NOMO-1 treated with DMSO at 0.1 percent for 48 hours (cell line): Measurements from ENCODE around the gene PCSK1.

Experiments
- DNase-seq: peaks from one replicate; lab custom pipeline; 2025; ENCODE audit not compliant: unreplicated experiment; lab: John Stamatoyannopoulos, UW

Gene PCSK1

GRCh38 chr5:96433066-96433447, at the start of gene PCSK1:
TSS of gene PCSK1 (minus strand) at chr5:96433248. CDS start at chr5:96433042, 206 bp downstream.
- no peak for DNase-seq

DNA sequence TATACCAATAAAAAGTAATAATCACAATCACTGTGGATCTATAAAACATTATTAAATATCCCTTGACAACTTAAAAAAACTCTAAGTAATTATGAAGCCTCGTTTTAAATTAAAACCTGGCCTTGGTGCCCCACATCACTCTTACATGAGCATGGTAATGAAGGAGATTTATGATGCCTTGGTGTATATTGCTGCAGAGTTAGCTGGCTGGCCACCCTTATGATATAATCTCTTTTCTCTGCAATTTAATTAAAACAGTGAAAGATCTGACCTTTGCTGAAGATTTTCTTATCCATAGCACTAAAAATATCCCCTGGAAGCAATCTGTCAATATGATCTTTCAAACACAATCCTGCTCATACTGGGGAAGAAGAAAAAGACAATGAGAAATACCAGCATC, 48.8 kb upstream of the PCSK1 start:
- DNase-seq: no peak

DNA sequence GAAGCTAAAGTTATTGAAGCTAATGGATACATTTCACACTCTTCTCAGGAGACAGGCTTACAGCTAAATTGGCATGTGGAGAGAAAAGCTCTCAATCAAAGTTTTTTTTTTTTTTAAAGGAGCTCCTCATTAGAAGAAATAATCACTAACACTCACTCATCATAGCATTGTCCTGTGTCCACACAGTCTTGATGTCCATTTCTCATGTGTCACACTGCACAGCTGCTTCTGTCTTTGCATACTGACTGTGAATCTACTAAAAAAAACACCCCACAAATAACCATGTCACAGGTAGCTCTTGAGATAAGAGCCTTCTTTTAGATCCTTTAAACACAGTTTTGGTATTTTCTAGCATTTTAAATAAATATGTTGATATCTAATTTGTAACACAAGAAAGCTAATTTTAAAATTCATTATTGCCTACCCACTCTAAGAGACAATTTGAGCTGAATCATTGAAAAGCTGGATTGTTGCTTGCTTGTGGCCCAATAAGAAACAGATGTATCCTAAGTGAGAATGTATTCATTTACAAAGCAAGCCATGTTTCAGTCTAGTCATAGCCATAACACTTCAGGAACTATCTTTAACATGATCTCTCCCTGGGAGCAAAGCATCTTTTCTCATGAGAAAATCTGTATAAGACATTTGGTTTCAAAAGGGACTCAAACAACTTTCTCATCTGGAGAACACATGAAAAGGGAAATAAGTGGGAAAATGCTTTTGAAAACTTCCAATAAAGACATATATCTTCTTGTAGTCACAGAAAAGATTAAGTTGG, 48.1 kb upstream of the PCSK1 start:
- DNase-seq: no peak

- no peak for DNase-seq
Observed at GRCh38 chr5:96478983-96479382, 45.9 kb upstream of the PCSK1 start.

GRCh38 chr5:96476654-96477053, 43.6 kb upstream of the PCSK1 start:
- no peak for DNase-seq

- DNase-seq: no peak
Observed at GRCh38 chr5:96474073-96474472, 41.0 kb upstream of the PCSK1 start.

GRCh38 chr5:96473155-96473554, 40.1 kb upstream of the PCSK1 start:
- no peak for DNase-seq

GRCh38 chr5:96470785-96471184, 37.7 kb upstream of the PCSK1 start:
- DNase-seq: no peak

GRCh38 chr5:96468956-96469355, 35.9 kb upstream of the PCSK1 start:
- no peak for DNase-seq

DNA sequence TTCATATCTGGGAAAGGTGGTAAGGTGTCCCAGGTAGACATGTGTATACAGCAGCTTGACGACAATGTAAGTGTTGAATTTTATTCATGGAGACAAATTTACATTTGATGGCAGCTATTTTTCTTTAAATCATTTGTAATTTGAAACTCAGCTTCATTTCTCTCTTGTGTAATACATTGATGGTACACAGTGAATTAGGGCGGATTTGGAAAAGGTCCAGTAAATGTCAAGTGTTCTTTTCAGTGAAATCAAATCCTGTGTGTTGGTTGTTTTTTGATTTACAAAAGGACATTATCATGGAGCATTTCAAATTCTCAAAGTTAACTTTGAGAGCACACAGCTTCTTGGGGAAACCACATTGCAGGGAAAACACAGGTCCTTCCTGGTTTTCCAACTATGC, 30.0 kb upstream of the PCSK1 start:
- DNase-seq: no peak

- no peak for DNase-seq
Observed at GRCh38 chr5:96459313-96460121, 26.5 kb upstream of the PCSK1 start.

- no peak for DNase-seq
Observed at GRCh38 chr5:96458176-96458575, 25.1 kb upstream of the PCSK1 start.

DNA sequence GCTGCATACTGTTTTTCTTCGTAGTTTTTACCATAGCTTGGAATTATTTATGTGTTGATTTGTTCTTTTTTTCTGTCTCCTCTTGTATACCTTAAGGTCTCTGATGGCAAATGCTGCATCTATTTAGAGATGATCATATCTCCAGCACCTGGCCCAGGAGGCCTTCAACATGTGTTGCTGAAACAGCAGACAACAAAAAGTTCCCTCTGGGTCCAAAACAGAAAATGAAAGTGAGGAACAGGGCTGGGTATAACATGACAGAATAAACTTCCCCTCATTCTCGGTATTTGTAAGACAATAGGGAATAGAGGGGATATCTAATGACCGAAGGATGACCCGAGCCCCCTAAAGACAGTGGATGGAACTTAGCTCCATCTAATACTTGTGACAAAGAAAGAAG, 22.7 kb upstream of the PCSK1 start:
- no peak for DNase-seq

GRCh38 chr5:96453394-96453793, 20.3 kb upstream of the PCSK1 start:
- DNase-seq: no peak

DNA sequence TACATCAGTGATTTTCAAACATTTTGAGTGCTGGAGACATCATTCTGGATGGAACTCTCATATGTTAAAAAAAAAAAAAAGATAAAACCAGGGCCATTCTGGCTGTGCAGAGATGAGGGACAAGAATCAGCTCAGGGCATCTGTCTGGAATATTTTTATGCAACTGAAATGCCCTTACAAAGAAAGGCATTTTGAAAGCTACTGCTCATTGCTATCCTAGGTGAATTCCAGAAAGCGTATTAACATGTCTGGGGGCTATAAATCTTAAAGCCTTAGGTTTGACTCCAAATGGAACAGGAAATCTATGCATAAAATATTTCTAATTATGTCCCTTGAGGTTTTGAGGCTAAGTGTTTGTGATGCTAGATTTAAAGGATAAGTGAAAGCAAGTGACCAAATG, 14.9 kb upstream of the PCSK1 start:
- DNase-seq: no peak

GRCh38 chr5:96440185-96440538, 7.1 kb upstream of the PCSK1 start:
- no peak for DNase-seq

- peak; percentile 66 for DNase-seq
Observed at GRCh38 chr5:96439477-96440184, 6.6 kb upstream of the PCSK1 start.

- DNase-seq: peak; percentile 62
Observed at GRCh38 chr5:96434201-96434645, 1.2 kb upstream of the PCSK1 start.

DNA sequence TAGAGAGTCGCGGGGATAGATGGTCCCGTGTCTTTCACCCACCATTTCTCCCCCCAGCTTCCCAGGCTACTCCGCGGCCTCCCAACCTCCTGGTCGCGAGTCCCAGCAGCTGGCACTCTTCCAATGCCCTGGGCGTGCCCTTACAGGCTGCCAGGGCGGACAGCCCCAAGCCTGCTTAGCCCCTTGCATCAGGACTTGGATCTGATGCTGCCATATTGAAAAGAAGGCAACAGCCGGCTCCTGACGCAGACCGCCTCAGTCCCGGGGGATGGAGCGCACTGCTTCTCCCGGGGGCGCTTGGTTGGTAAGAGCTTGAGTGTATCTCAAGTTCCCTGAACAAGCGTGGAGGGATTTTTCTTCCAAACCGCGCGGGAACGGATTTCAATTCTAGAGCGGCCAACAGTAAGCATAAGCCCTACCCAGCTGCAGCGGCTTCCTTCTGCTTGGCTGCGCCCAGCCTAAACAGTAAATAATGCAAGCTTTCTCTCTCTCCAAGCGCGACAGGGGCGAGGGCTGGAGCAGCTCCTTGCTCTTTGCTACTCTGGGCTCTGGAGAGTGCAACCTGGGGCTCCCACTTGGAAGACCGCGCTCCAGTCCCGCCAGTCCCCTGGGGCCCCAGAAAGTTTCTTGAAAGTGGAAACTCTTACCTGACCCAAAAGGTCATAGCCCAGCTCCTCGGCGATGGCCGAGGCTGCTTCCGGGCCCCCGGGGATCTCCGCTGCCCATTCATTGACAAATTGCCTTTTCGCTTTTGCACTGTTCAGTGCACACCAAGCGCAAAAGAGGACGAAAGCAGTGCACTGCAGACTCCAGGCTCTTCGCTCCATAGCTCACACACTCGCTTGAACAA, 607 bp downstream of the PCSK1 start:
- no peak for DNase-seq

DNA sequence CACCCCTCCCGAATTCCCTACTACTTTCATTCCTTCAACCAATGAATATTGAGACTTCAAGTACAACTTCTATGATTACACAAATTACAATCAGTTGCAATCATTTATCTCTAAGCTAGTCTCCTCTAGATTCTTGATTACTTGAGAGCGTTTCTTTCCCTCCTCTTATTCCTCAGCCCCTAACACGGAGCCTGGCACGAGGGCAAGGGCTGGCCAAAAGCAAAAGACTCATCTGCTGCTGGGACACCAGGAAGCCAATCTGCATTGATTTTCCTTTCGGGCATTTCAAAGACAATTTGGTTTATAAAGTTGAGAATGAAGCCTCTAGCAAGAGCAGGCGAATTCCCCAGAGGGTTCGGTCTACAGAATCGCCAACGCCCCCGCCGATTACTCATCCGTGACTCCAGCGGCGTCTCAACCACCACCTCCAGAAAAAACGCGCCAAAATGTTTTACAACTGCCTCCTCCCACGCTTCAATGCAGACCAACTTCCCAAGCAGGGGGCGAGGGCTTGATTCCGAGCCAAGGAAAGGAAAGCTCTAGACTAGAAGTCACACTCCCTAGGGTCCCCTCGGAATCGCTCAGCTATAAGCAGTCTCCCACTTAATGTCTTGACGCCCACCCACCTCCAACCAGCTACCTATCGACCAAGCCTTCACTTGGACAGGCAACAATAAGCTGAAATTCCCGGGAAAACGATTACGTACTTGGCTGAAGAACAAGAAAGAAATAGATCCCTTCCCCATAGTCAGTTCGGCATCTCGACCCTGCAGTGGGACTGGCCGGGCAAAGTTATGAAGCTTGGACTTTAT, 1.5 kb downstream of the PCSK1 start:
- no peak for DNase-seq
